ENCODE measurements around the gene IL18BP. TPM values are rescaled to one million over a fixed set of nuclear protein-coding genes. Genes with fewer than 3 reads are reported as not detected.
A peak's percentile ranks its signal among the peaks of the same experiment; 100 is the strongest.

Gene IL18BP
- total and polyA plus RNA-seq, 2 experiments from 2014 or later = 1.2 to 7.3 TPM

DNA sequence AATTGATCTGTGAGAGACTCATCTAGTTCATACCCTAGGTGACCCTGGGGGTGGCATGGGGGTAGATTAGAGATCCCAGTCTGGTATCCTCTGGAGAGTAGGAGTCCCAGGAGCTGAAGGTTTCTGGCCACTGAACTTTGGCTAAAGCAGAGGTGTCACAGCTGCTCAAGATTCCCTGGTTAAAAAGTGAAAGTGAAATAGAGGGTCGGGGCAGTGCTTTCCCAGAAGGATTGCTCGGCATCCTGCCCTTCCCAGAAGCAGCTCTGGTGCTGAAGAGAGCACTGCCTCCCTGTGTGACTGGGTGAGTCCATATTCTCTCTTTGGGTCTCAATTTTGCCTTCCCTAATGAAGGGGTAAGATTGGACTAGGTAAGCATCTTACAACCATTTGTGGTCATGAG lies 653 bp downstream of the IL18BP start:
- Histone ChIP-seq H3K27ac (peak overlapping the region; percentile 39), H3K4me3 (no peak overlapping the region), H3K4me1 (ENCODE audit: low read depth) (no peaks in the 10 kb centered on the region), H3K27me3 (no peaks in the 10 kb centered on the region), H3K36me3 (peaks cover 16% of the 10 kb centered on the region), H3K9me3 (ENCODE audit: low read depth) (no peaks in the 10 kb centered on the region)
- TF ChIP-seq, protein P1, sequence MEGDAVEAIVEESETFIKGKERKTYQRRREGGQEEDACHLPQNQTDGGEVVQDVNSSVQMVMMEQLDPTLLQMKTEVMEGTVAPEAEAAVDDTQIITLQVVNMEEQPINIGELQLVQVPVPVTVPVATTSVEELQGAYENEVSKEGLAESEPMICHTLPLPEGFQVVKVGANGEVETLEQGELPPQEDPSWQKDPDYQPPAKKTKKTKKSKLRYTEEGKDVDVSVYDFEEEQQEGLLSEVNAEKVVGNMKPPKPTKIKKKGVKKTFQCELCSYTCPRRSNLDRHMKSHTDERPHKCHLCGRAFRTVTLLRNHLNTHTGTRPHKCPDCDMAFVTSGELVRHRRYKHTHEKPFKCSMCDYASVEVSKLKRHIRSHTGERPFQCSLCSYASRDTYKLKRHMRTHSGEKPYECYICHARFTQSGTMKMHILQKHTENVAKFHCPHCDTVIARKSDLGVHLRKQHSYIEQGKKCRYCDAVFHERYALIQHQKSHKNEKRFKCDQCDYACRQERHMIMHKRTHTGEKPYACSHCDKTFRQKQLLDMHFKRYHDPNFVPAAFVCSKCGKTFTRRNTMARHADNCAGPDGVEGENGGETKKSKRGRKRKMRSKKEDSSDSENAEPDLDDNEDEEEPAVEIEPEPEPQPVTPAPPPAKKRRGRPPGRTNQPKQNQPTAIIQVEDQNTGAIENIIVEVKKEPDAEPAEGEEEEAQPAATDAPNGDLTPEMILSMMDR (IDR thresholded peaks at IDR 0.05; ENCODE audit: low read depth, low read length) = no peak
- DNase-seq (ENCODE audit: low read depth in 1 of 2, low spot score in 1 of 2) = peak in 1 of 2 donors; percentile 67

DNA sequence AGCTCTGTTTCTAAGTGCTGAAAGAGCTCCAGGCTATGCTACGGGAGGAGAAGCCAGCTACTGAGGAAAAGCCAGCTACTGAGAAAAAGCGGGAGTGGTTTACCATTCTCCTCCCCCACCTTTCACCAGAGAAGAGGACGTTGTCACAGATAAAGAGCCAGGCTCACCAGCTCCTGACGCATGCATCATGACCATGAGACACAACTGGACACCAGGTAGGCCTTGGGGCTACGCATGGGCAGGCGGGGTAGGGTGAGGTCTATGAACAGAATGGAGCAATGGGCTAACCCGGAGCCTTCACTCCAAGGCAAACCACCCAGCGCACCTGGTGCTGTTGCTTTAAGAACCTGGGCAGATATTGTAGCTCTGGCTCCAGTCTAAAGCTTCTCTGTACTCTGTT lies 1.1 kb downstream of the IL18BP start:
- Histone ChIP-seq H3K4me1 (ENCODE audit: low read depth) (no peaks in the 10 kb centered on the region), H3K9me3 (ENCODE audit: low read depth) (no peaks in the 10 kb centered on the region), H3K4me3 (no peak overlapping the region), H3K27ac (peak overlapping the region; percentile 39), H3K36me3 (peaks cover 20% of the 10 kb centered on the region), H3K27me3 (no peaks in the 10 kb centered on the region)
- no peak for DNase-seq (ENCODE audit: low read depth in 1 of 2, low spot score in 1 of 2)
- TF ChIP-seq, protein P1 (IDR thresholded peaks at IDR 0.05; ENCODE audit: low read depth, low read length) = no peak

DNA sequence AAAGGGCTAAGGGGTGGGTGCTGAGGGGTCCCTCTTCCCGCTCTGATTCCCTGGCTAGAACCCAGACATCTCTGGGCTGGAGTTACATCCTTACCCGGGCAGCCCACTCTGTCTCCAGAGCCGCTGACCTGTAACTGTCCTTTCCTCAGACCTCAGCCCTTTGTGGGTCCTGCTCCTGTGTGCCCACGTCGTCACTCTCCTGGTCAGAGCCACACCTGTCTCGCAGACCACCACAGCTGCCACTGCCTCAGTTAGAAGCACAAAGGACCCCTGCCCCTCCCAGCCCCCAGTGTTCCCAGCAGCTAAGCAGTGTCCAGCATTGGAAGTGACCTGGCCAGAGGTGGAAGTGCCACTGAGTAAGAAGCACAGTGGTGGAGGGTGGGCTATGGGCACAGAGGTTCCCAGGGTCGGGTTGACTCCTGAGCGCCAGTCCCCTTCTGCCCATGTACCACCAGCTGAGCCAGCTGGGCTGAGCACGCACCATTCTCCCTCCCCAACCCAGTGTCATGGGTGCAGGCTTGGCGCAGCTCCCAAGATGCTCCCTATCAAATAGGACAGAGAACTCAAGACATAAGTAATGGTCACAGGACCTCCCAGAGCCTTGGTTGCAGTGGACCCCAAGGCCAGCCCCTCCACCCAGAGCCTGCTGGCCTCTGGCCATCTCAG lies 1.6 kb downstream of the IL18BP start:
- Histone ChIP-seq H3K36me3 (peaks cover 26% of the 10 kb centered on the region), H3K27me3 (no peaks in the 10 kb centered on the region), H3K9me3 (ENCODE audit: low read depth) (no peaks in the 10 kb centered on the region), H3K4me1 (ENCODE audit: low read depth) (no peaks in the 10 kb centered on the region), H3K4me3 (no peak overlapping the region), H3K27ac (peak overlapping the region; percentile 34)
- DNase-seq (ENCODE audit: low read depth in 1 of 2, low spot score in 1 of 2) = no peak
- TF ChIP-seq, protein P1 (IDR thresholded peaks at IDR 0.05; ENCODE audit: low read depth, low read length) = no peak

DNA sequence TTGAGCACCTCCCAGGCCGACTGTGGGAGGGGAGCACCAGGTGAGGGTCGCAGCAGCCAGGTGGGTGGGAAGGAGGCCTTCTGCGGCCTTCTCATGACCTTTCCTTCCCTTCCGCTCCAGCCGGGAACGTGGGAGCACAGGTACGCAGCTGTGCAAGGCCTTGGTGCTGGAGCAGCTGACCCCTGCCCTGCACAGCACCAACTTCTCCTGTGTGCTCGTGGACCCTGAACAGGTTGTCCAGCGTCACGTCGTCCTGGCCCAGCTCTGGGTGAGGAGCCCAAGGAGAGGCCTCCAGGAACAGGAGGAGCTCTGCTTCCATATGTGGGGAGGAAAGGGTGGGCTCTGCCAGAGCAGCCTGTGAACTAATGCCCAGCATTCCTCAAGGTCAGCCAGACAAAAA lies 2.6 kb downstream of the IL18BP start:
- TF ChIP-seq, protein P1 (IDR thresholded peaks at IDR 0.05; ENCODE audit: low read depth, low read length) = no peak
- no peaks in the 10 kb centered on the region for H3K9me3 ChIP-seq (ENCODE audit: low read depth)
- DNase-seq (ENCODE audit: low read depth in 1 of 2, low spot score in 1 of 2) = no peak
- H3K36me3 ChIP-seq = peaks cover 35% of the 10 kb centered on the region
- H3K4me1 ChIP-seq (ENCODE audit: low read depth) = no peaks in the 10 kb centered on the region
- no peaks in the 10 kb centered on the region for H3K27me3 ChIP-seq
- no peak overlapping the region for H3K4me3 ChIP-seq
- peak overlapping the region; percentile 75 for H3K27ac ChIP-seq

DNA sequence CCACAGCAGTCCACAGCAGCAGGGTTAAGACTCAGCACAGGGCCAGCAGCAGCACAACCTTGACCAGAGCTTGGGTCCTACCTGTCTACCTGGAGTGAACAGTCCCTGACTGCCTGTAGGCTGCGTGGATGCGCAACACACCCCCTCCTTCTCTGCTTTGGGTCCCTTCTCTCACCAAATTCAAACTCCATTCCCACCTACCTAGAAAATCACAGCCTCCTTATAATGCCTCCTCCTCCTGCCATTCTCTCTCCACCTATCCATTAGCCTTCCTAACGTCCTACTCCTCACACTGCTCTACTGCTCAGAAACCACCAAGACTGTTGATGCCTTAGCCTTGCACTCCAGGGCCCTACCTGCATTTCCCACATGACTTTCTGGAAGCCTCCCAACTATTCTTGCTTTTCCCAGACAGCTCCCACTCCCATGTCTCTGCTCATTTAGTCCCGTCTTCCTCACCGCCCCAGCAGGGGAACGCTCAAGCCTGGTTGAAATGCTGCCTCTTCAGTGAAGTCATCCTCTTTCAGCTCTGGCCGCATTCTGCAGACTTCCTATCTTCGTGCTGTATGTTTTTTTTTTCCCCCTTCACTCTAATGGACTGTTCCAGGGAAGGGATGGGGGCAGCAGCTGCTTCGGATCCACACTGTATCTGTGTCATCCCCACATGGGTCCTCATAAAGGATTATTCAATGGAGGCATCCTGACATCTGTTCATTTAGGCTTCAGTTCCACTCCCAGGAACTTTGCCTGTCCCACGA lies 3.3 kb downstream of the IL18BP start:
- no peaks in the 10 kb centered on the region for H3K9me3 ChIP-seq (ENCODE audit: low read depth)
- peaks cover 42% of the 10 kb centered on the region for H3K36me3 ChIP-seq
- TF ChIP-seq, protein P1 (IDR thresholded peaks at IDR 0.05; ENCODE audit: low read depth, low read length) = no peak
- H3K27ac ChIP-seq = peak overlapping the region; percentile 75
- no peaks in the 10 kb centered on the region for H3K27me3 ChIP-seq
- H3K4me1 ChIP-seq (ENCODE audit: low read depth) = no peaks in the 10 kb centered on the region
- no peak overlapping the region for H3K4me3 ChIP-seq
- no peak for DNase-seq (ENCODE audit: low read depth in 1 of 2, low spot score in 1 of 2)
